T-helper 17 cell (primary cell): Measurements from ENCODE around the gene MAP3K20. TPM values are rescaled to one million over a fixed set of nuclear protein-coding genes. Genes with fewer than 3 reads are reported as not detected.
"Not testable (repeated sequence)": the region's sequence is repeated elsewhere in the genome, so short reads cannot be mapped to it uniquely, and the experiment has no call there.

Source experiments
- ATAC-seq: fragments of 150-1000 bp; cut with Tn5 transposase; 2 replicates; pipeline ENCODE4 v1.10.0; 2021; ENCODE audit warnings: mild to moderate bottlenecking, moderate library complexity
- DNase-seq, 3 donors: peaks; one replicate each; pipeline versions ENCODE4 v3.0.0 to v3.0.0-alpha.2; 2020 to 2021
- H3K9me3 ChIP-seq: one replicate; pipeline ENCODE4 v1.7.0; 2013; ENCODE audit warnings: low read length, mild to moderate bottlenecking; ENCODE audit not compliant: control insufficient read depth, poor library complexity, severe bottlenecking
- H3K27ac Mint-ChIP-seq: one replicate; pipeline ENCODE4 v1.8.0; 2022; ENCODE audit warnings: mild to moderate bottlenecking, moderate library complexity, mixed read lengths
- H3K27me3 Mint-ChIP-seq: one replicate; pipeline ENCODE4 v1.8.0; 2022; ENCODE audit warnings: mixed read lengths
- H3K36me3 Mint-ChIP-seq: one replicate; pipeline ENCODE4 v1.8.0; 2022; ENCODE audit warnings: low read depth, mixed read lengths
- H3K4me1 Mint-ChIP-seq: one replicate; pipeline ENCODE4 v1.8.0; 2022; ENCODE audit warnings: mild to moderate bottlenecking, mixed read lengths
- H3K4me3 Mint-ChIP-seq: one replicate; pipeline ENCODE4 v1.8.0; 2022; ENCODE audit warnings: mild to moderate bottlenecking, moderate library complexity, mixed read lengths
- total RNA-seq, 4 donors: library from RNA in 2 of 4; stranded (reverse) in 2 of 4; gene quantifications; one replicate each; pipeline ENCODE4 v1.2.3 and lab custom pipeline; 2022 to 2026

MAP3K20 gene
- total RNA-seq, 2 donors from 2014 or later, result 1.7 to 4.1 TPM

DNA sequence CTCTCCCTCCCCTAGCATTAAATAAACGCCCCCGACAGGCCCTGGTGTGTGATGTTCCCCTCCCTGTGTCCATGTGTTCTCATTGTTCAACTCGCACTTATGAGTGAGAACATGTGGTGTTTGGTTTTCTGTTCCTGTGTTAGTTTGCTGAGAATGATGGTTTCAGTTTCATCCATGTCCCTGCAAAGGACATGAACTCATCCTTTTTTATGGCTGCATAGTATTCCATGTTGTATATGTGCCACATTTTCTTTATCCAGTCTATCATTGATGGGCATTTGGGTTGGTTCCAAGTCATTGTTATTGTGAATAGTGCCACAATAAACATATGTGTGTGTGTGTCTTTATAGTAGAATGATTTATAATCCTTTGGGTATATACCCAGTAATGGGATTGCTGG, 98.7 kb downstream of the MAP3K20 start:
- not testable (repeated sequence) for H3K27ac Mint-ChIP-seq, H3K36me3 Mint-ChIP-seq, H3K4me1 Mint-ChIP-seq, DNase-seq, H3K9me3 ChIP-seq, H3K27me3 Mint-ChIP-seq, ATAC-seq, H3K4me3 Mint-ChIP-seq

GRCh38 chr2:173175222-173175621, 99.6 kb downstream of the MAP3K20 start:
- ATAC-seq (no peak), DNase-seq (no peak)
- Mint-ChIP-seq H3K36me3 (no peaks in the 10 kb centered on the region), H3K4me3 (no peak overlapping the region), H3K27me3 (no peaks in the 10 kb centered on the region), H3K4me1 (no peaks in the 10 kb centered on the region), H3K27ac (no peak overlapping the region)
- H3K9me3 ChIP-seq, result no peaks in the 10 kb centered on the region

GRCh38 chr2:173181982-173182381, 106.3 kb downstream of the MAP3K20 start:
- H3K9me3 ChIP-seq, result no peaks in the 10 kb centered on the region
- Mint-ChIP-seq H3K4me1 (no peaks in the 10 kb centered on the region), H3K4me3 (no peak overlapping the region), H3K27me3 (no peaks in the 10 kb centered on the region), H3K36me3 (no peaks in the 10 kb centered on the region), H3K27ac (no peak overlapping the region)
- ATAC-seq (no peak), DNase-seq (no peak)

- no peak for ATAC-seq
- H3K4me3 Mint-ChIP-seq, result no peak overlapping the region
- peaks cover 3% of the 10 kb centered on the region for H3K4me1 Mint-ChIP-seq
Measured at GRCh38 chr2:173184031-173185004, 108.7 kb downstream of the MAP3K20 start.

DNA sequence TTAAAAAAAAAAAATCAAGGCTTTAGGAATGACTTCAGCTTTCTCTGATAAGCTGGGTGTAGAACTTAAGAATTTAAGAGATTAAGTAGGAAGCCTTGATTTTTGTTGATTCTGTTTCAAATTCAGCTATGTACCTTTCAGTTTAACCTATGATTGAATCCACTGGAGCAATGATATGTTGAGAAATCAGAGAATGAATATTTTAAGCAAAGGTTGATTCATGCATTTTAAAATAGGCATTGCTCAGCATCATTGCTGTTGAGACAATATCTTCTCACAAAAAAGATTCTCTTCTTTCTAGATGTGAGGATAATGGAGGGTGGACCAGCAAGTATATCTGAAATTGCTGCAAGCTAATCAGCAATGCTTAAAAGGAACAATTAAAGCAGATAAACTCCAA, 109.8 kb downstream of the MAP3K20 start:
- DNase-seq (no peak), ATAC-seq (no peak)
- H3K9me3 ChIP-seq, result no peaks in the 10 kb centered on the region
- H3K36me3 Mint-ChIP-seq, result no peaks in the 10 kb centered on the region
- peaks cover 9% of the 10 kb centered on the region for H3K27me3 Mint-ChIP-seq
- H3K27ac Mint-ChIP-seq, result no peak overlapping the region
- no peak overlapping the region for H3K4me3 Mint-ChIP-seq
- peaks cover 4% of the 10 kb centered on the region for H3K4me1 Mint-ChIP-seq

More at GRCh38 chr2:173184031-173185004, 108.7 kb downstream of the MAP3K20 start:
- Mint-ChIP-seq H3K36me3 (no peaks in the 10 kb centered on the region), H3K27me3 (no peaks in the 10 kb centered on the region), H3K27ac (no peak overlapping the region)
- DNase-seq, result no peak
- H3K9me3 ChIP-seq, result no peaks in the 10 kb centered on the region

GRCh38 chr2:173187941-173188788, 112.5 kb downstream of the MAP3K20 start:
- H3K9me3 ChIP-seq, result no peaks in the 10 kb centered on the region
- ATAC-seq (no peak), DNase-seq (no peak)
- no peaks in the 10 kb centered on the region for H3K36me3 Mint-ChIP-seq
- no peak overlapping the region for H3K27ac Mint-ChIP-seq
- H3K4me1 Mint-ChIP-seq, result peaks cover 6% of the 10 kb centered on the region
- no peak overlapping the region for H3K4me3 Mint-ChIP-seq
- H3K27me3 Mint-ChIP-seq, result peaks cover 15% of the 10 kb centered on the region

- no peaks in the 10 kb centered on the region for H3K9me3 ChIP-seq
- peaks cover 6% of the 10 kb centered on the region for H3K4me1 Mint-ChIP-seq
- no peaks in the 10 kb centered on the region for H3K36me3 Mint-ChIP-seq
- ATAC-seq (no peak), DNase-seq (no peak)
- no peak overlapping the region for H3K4me3 Mint-ChIP-seq
- H3K27me3 Mint-ChIP-seq, result peaks cover 15% of the 10 kb centered on the region
- H3K27ac Mint-ChIP-seq, result no peak overlapping the region
Measured at GRCh38 chr2:173191601-173192000, 116.0 kb downstream of the MAP3K20 start.

DNA sequence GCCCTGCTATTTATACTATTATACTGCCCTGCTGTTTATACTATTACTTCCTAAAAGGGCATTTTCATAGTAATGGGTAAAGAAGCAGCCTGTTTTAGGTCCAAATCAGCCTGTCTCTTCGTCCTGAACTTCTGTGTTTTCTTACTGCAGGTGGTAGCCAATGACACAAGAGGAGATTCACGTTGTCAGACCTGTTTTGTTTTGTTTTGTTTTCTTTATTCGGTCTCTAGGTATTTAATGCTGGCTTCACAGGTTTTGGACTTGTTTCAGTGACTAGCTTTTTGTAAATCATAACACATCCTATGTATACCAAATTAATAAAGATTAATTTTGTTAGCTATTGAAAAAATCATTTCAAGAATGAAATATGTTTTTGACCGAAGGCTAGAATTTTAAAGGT, 116.4 kb downstream of the MAP3K20 start:
- Mint-ChIP-seq H3K36me3 (no peaks in the 10 kb centered on the region), H3K27ac (no peak overlapping the region), H3K27me3 (peaks cover 15% of the 10 kb centered on the region), H3K4me1 (peaks cover 6% of the 10 kb centered on the region), H3K4me3 (no peak overlapping the region)
- no peak for ATAC-seq
- no peaks in the 10 kb centered on the region for H3K9me3 ChIP-seq
- no peak for DNase-seq

GRCh38 chr2:173193925-173194324, 118.3 kb downstream of the MAP3K20 start:
- no peak overlapping the region for H3K27ac Mint-ChIP-seq
- no peak overlapping the region for H3K4me3 Mint-ChIP-seq
- DNase-seq (no peak), ATAC-seq (no peak)
- no peaks in the 10 kb centered on the region for H3K36me3 Mint-ChIP-seq
- H3K9me3 ChIP-seq, result no peaks in the 10 kb centered on the region
- peaks cover 4% of the 10 kb centered on the region for H3K4me1 Mint-ChIP-seq
- peaks cover 15% of the 10 kb centered on the region for H3K27me3 Mint-ChIP-seq

DNA sequence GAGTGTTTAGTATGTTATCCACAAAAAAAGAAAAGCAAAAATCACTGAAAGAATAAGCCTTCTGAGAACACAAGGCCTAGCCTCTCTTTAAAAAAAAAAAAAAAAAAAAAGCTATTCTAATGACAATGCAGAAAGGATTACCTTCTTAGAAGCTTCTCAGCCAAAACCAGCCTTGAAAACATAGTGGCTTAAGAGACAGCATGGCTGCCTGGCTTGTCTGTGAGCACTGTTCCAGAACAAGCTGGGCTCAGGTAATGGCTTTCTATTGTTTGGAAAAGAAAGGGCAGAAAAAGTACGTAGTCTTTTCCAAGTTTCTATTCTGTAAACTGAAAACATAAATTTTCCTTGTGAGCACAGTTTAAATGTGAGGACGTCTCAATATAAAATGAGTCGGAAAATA, 119.5 kb downstream of the MAP3K20 start:
- no peak for ATAC-seq
- Mint-ChIP-seq H3K36me3 (no peaks in the 10 kb centered on the region), H3K27me3 (peaks cover 9% of the 10 kb centered on the region), H3K27ac (no peak overlapping the region), H3K4me1 (peaks cover 2% of the 10 kb centered on the region), H3K4me3 (no peak overlapping the region)
- H3K9me3 ChIP-seq, result no peaks in the 10 kb centered on the region
- no peak for DNase-seq

GRCh38 chr2:173196080-173196479, 120.4 kb downstream of the MAP3K20 start:
- H3K9me3 ChIP-seq, result no peaks in the 10 kb centered on the region
- peaks cover 2% of the 10 kb centered on the region for H3K4me1 Mint-ChIP-seq
- H3K36me3 Mint-ChIP-seq, result no peaks in the 10 kb centered on the region
- DNase-seq, result no peak
- no peak overlapping the region for H3K27ac Mint-ChIP-seq
- peaks cover 6% of the 10 kb centered on the region for H3K27me3 Mint-ChIP-seq
- no peak overlapping the region for H3K4me3 Mint-ChIP-seq
- ATAC-seq, result no peak

DNA sequence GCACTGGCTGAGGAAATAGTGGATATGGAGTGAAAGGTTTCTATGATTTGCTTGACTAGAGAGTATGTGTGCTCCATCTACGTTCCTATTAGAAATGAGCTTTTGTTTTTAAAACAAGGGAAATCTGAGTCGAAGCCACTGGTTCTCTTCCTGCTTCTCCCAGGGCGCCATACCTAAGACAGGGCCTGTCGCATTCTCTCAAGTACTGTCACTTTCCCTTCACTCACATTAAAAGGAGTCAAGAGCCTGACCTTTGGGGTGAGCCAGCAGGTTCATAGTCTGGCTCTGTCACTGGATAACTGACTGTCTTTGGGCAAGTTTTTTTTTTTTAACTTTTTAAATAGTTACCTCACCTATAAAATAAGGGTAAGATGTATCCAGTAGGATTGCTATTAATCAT, 121.0 kb downstream of the MAP3K20 start:
- Mint-ChIP-seq H3K4me3 (no peak overlapping the region), H3K4me1 (peaks cover under 1% of the 10 kb centered on the region), H3K27me3 (peaks cover 1% of the 10 kb centered on the region), H3K36me3 (no peaks in the 10 kb centered on the region), H3K27ac (no peak overlapping the region)
- no peaks in the 10 kb centered on the region for H3K9me3 ChIP-seq
- ATAC-seq, result no peak
- no peak for DNase-seq

GRCh38 chr2:173198327-173198726, 122.7 kb downstream of the MAP3K20 start:
- ATAC-seq, result no peak
- no peak for DNase-seq
- H3K27ac Mint-ChIP-seq, result no peak overlapping the region
- no peaks in the 10 kb centered on the region for H3K27me3 Mint-ChIP-seq
- no peaks in the 10 kb centered on the region for H3K4me1 Mint-ChIP-seq
- no peak overlapping the region for H3K4me3 Mint-ChIP-seq
- no peaks in the 10 kb centered on the region for H3K36me3 Mint-ChIP-seq
- no peaks in the 10 kb centered on the region for H3K9me3 ChIP-seq
